ENCODE measurements around the gene CTAGE9.

CTAGE9 gene

GRCh38 chr6:131669891-131670290 lies 40.9 kb downstream of the CTAGE9 start:
- DNase-seq (ENCODE audit: low read depth, low spot score): peak; percentile 3

- DNase-seq (ENCODE audit: low read depth, low spot score): no peak
Observed at GRCh38 chr6:131663578-131664165, 47.1 kb downstream of the CTAGE9 start.

GRCh38 chr6:131660195-131660594 lies 50.6 kb downstream of the CTAGE9 start:
- no peak for DNase-seq (ENCODE audit: low read depth, low spot score)
